NCI-H1436 treated with DMSO at 0.1 percent for 48 hours (cell line): ENCODE results near the gene PRR14.

Experiments
- DNase-seq: peaks from one replicate; lab custom pipeline; 2025; lab: John Stamatoyannopoulos, UW

The PRR14 gene

DNA sequence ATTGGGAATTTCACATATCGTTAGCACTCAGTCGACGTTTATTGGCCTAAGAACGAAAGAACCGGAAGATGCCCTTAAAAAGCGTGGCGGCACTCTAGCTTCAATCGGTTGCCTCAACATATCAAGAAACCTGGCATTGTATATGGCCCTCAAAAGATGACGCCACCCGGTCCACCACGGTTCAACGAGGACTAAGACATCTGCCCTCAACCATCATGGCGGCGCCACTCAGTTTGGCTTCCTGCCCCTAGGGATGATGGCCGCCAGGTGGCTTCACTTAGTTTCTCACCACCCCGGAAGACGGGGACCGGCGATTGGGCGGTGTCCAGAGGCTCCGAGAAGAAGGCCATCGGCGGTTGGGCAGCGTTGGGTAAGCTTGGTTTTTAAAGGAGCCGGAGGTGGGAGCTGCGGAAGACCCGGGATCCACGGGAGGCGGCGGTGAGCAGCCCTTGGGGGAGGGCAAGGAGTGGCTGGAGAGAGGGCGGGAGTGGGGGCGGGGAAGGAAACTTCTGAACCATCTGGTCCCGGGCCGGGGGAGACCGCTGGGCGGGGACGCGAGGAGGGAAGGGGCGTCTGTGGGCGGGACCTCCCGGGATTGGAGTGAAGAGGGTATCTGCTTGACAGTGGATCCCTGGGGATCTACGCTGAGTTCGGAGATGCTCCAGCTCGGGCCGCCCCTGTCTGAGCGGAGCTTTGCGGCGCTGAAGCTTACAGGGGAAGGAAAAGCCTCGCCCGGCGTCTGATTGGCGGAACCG lies at the start of gene PRR14:
PRR14 (plus strand) TSS at position 592 of the 755 bp plus-strand sequence. CDS start 686 bp downstream, outside the sequence.
- DNase-seq, result peak; percentile 98

- DNase-seq, result no peak
These were observed 48.8 kb upstream of the PRR14 start for GRCh38 chr16:30601966-30602365.

- DNase-seq, result no peak
These were observed 48.0 kb upstream of the PRR14 start for GRCh38 chr16:30602616-30603277.

GRCh38 chr16:30603945-30604315 lies 46.8 kb upstream of the PRR14 start:
- DNase-seq, result no peak

- DNase-seq, result no peak
These were observed 46.3 kb upstream of the PRR14 start for GRCh38 chr16:30604316-30604947.

- no peak for DNase-seq
These were observed 45.6 kb upstream of the PRR14 start for GRCh38 chr16:30605158-30605557.

GRCh38 chr16:30606004-30606403 lies 44.8 kb upstream of the PRR14 start:
- no peak for DNase-seq

DNA sequence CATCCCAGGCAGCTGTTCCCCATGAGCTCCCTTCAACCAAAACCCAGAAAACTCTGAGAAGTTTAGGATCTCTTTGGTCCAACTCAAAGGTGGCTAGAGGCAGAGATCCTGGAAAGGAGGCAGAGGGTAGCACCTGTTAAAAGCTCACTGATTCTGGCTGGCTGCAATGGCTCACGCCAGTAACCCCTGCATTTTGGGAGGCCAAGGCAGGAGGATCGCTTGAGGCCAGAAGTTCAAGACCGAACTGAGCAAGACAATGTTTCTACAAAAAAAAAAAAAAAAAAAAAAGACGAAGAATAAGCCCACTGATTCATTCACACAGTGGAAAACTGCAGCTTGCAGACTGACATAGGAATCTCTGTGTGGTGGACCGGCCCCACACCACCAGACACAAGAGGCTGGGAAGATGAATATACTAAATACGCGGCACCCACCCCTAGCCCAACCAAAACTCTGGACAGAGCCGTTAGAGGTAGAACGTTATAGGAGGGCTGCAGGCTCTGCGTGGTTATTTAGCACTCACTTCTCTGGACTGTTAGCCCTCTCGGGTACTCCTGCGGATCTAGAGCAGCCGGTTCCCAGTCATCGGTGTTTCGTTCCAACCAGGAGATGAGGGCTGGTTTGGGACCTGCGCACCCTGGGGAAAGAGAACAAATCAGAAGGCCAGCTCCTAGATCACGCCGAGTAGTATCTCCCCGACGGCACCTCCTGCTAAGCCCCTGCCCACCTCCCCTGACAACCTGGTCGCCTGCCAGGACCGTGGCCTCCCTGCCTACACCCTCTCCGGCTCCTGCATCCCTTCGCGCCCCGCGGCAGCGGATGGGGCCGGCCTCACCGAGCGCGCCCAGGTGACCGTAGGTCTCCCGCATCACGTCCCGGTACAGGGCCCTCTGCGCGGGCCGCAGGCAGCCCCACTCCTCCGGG lies 41.5 kb upstream of the PRR14 start:
- no peak for DNase-seq

DNA sequence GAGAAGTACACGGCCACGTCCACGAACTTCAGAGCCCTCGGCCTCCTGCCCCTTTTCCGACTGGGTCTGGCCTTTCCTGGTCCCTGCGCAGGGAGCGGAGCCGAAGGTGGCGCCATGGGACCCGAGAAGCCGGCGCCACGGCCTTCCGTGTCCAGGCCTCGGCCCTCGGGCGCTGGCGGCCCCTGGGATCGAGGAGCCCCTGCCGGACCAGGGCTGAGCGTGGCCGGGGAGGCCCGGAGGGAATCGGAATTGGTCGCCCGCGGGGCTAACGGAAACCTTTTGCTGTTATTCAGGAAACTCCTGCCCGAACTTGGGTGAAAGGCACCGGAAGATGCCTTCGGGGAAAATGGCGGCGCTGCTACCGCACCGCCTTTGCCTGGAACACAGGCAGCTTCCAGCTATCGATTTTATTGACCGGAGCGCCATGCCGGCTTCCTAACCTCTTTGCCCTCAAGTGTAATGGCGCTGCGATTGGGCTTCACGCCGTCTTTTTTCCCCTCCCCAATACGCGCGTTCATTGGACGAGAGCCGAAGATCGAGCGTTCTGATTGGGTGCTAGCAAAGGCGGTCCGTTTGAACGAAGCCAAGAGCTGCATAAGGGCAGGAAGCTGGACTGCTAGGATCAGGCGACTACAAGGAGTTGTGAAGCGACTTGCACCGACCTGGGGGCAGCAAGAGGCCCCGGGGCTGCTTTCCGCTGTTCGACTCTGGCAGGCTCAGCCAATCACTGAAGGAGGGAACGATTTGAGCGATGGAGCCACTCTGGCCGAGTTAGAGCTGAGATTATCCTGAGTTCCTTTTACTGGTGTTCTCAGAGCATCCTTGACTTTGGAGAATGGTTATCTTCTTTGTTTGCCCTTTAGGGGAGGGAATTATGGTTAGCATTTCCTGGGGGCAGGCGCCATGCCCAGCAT lies 40.6 kb upstream of the PRR14 start, which contains the start of gene ZNF689:
ZNF689 (minus strand) TSS at position 464 of the 914 bp plus-strand sequence; CDS start at position 116, 348 bp downstream.
- peak; percentile 76 for DNase-seq

GRCh38 chr16:30615358-30616091 lies 35.2 kb upstream of the PRR14 start:
- no peak for DNase-seq

DNA sequence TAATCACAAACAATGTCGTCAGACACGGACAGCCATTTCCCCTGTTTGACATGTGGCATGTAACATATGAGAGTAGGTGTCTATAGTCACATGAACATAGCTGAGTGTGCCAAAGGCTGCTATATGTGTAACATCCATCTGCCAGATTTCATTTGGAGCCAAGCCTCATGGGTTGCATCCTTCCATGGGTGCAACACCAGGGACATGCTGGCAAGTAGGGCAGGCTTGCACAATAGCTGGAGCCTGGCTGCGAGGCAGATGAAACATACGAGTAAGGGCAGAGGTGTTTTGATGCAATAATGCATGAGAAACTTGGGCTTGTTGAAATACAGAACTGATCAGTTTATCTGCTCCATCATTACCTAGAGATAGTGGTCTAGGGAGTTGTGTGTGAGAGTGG lies 31.6 kb upstream of the PRR14 start:
- no peak for DNase-seq

DNA sequence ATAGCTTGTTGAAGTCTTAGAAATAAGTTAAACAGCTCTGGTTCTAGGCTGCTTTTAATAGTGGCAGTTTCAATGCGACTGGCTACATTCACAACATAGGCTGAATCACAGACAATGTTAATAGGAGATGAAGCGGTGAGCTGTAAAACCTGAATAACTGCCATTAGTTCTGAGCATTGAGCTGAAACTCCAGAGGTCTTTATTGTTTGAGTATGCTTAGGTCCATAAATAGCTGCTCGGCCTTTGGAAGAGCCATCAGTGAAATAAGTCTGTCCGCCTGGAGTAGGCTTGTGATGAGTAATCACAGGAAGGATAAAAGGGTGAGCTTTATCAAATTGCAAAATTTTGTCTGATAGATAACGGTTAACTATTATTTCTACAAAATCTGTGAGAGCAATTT lies 31.1 kb upstream of the PRR14 start:
- DNase-seq, result no peak

- DNase-seq, result no peak
These were observed 30.6 kb upstream of the PRR14 start for GRCh38 chr16:30620169-30620568.

DNA sequence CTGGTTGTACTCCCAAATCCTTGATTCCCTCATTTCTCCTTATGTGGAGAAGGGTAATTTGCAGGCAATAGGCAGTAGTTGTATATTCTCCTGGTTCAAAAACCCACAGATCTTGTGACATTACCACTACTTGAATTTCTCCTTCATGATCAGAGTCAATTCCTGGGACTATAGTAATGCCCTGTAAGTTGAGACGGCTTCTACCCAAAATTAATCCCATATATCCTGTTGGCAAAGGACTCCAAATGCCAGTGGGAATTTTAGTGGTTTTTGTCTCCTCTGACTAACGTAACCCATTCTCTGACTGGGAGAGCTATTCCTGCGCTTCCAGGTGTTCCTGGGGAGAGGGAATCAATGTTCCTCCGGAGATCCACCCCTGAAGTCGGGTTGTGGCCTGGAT lies 29.0 kb upstream of the PRR14 start:
- no peak for DNase-seq

- DNase-seq, result no peak
These were observed 28.2 kb upstream of the PRR14 start for GRCh38 chr16:30622455-30623032.

DNA sequence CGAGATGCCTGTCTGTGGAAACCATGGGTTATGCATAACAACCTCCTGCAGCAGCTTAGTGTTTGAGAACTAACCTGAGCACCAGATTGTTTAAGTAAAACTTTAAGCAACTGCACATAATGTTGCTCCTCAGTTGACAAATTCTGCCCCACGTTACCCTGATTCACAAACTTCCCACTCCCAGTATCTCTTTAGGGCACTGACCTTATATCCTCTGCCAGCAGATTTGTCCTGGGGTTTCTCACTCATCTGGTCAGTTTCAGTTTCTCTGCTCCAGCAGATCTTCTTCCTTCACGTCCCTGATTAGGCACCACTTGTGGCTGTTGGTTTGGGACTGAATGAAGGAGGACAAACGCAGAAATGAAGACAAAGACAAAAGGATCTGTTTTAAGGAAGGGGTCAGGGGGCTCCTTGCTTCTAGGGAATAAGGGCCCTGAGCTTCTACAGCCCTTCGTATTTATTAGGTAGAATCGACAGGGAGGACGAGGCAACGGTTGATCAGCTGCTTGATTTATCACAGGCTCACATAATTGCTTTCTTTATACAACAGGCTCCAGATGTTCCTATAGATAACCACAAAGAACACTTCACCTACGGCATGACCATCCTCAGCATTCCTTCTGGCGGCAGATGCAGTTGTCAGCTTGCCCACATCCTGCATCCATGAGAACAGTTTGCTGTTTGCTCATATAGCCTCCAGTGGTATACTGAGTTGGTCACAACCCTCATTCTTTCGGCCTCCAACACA lies 27.1 kb upstream of the PRR14 start:
- DNase-seq, result no peak

GRCh38 chr16:30626236-30626635 lies 24.5 kb upstream of the PRR14 start:
- DNase-seq, result no peak

- DNase-seq, result peak; percentile 12
These were observed 21.9 kb upstream of the PRR14 start for GRCh38 chr16:30628628-30629540.
